Putamen (tissue), 1 donor: ENCODE results near the gene PAFAH1B2.
"Not testable (repeated sequence)": the region's sequence is repeated elsewhere in the genome, so short reads cannot be mapped to it uniquely, and the experiment has no call there.

Source experiments
- DNase-seq: peaks from one replicate; pipeline ENCODE4 v3.0.0-alpha.2; 2016; ENCODE audit warnings: low spot score

Gene PAFAH1B2

DNA sequence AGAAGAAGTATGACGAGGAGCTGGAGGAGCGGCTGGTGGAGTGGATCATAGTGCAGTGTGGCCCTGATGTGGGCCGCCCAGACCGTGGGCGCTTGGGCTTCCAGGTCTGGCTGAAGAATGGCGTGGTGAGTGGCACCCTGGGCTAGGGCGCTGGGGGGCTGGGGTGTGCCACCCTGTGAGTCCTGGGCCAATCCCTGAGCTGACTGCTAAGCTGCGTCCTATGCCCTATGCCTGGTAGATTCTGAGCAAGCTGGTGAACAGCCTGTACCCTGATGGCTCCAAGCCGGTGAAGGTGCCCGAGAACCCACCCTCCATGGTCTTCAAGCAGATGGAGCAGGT is 59.0 kb downstream of the PAFAH1B2 start:
- DNase-seq: no peak

DNA sequence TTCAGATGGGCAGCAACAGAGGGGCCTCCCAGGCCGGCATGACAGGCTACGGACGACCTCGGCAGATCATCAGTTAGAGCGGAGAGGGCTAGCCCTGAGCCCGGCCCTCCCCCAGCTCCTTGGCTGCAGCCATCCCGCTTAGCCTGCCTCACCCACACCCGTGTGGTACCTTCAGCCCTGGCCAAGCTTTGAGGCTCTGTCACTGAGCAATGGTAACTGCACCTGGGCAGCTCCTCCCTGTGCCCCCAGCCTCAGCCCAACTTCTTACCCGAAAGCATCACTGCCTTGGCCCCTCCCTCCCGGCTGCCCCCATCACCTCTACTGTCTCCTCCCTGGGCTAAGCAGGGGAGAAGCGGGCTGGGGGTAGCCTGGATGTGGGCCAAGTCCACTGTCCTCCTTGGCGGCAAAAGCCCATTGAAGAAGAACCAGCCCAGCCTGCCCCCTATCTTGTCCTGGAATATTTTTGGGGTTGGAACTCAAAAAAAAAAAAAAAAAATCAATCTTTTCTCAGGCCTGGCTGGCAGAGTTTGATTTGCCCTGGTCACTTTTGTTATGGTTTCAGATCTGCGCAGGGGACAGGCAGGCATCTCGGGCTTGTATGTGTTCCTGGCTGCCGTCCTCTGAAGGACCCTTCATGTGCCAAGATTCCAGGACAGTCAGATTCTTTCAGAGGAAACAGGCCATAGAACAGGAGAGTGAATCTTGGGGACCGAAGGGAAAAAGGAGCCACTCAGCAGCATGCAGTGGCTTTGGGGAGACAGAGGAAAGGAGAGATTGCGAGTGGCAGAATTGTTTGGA is 60.4 kb downstream of the PAFAH1B2 start:
- DNase-seq: no peak

DNA sequence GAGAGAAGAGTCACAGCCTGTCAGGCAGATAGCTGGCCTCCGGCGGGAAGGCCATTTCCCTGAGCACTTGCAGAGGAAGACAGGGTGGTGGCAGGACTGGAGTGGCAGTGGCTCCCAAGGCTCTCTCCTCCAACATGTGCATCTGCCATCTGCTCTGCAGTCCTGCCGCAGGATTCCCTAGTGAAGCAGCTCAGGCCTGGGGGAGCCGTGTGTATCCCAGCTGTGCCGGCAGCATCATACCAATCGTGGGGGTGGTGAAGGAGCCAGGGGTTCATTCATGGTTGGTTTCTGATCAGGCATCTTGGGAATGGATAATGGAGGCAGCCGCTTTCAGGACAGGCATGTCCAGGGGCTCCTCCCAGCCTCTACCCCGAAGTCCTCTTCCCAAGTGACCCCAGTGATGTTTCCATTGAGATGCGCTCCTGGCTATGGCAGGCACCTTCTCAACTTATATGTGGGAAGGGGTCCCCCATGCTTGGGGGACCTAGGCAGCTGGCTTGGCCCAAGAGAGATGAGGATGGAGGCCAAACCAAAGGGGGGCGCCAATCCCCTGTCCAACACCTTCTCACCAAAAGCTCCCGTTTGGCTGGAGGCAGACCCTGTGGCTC is 61.2 kb downstream of the PAFAH1B2 start:
- no peak for DNase-seq

DNA sequence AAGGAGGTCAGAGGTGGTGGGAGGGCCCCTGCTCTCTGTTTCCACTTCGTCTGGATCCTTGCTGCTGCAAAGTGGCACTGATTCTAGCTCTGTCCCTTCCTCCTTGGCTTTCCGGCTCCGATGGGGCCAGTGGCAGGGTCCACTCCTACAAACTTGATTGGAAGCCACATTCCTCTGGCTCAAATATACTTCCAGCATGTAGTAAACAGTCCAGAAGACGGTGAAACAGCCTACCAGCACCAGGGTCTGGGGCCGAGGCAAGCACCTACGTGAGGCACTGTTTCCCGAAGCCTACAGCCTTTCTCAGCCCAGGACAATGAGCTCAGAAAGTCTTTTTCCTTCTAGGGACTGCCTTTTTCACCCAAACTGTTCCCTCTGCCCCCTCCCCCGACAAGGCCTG is 62.0 kb downstream of the PAFAH1B2 start:
- DNase-seq: not testable (repeated sequence)

DNA sequence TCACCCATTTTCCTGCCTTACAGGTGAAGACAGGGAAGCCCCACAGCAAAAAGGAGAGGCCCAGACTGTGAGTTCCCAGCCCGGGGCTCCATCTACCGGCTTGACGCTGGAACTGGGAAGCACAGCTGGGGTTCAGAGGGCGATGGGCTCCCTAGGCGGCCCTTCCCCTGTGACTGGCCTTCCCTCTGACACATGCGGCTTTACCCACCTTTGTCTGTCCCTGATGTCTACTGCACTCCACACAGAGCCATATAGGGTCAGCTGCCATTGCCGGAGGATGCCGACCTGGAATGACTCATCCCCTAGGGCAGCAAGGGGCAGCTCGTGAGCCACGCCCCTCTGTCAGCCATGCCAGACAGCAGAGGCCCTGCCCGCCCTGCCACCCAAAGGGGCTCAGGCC is 62.8 kb downstream of the PAFAH1B2 start:
- not testable (repeated sequence) for DNase-seq

DNA sequence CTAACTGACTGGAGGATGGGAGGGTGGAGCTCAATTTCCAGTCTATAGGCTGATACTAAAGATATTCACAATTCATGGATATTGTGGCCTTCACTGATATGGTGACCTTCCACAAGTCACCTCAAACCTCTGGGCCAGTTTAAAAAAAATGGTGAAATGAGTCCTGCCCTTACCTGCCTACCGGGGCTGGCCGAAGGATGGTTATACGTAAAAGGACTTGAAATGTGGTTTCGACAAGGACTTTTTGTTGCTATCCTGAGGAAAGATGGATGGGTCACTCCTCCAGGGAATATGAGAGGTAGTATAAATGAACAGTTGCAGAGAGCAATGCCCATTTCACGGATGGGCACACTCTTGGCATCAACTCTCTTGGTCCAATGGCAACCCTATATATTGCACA is 63.4 kb downstream of the PAFAH1B2 start:
- DNase-seq: not testable (repeated sequence)

DNA sequence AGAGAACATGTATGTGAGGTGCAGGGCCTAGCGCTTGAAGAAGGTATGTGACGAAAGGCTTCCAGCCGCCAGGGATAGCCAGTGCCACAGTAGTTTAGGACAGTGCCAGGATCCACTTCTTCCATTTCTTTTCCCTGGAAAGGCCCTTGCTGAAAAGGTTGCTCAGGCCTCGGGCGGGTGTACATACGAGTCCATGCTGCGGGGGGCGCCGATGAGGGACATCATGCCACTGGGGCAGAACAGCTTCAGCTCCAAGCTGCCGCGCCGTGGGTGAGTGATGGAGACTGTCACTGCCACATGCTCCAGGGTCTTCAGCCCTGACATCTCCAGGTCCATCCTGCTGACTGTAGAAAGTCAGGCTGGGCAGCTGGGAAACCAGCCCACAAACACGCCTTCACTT is 64.6 kb downstream of the PAFAH1B2 start:
- DNase-seq: not testable (repeated sequence)

DNA sequence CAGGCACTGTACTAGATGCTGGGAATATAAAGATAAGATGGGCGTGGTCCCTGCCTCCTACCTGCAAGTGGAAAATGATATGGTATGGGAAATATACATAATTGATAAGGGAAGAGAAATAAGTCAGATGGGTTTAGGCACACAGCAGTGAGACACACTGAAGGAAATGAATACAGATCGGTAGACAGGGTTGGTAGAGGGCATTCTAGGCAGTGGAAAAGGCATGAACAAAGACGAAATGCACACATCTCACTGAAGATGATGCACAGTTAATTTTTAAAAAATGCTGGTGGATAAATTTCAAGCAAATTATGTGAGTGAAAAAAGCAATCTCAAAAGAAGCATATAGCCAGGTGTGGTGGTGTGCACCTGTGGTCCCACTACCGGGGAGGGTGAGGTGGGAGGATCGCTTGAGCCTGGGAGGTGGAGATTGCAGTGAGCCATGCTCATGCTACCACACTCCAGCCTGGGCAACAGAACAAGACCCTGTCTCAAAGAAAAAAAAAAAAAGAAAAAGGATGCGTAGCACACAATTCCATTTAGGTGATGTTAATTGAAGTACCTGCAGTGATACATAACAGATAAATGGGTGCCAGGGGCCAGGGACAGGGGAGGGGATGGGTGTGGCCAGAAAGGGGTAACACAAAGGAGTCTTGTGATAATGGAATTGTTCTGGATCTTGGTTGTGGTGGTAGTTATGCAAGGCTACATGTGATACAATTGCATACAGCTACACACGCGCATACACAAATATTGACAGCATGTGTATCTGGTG is 65.5 kb downstream of the PAFAH1B2 start:
- DNase-seq: not testable (repeated sequence)

DNA sequence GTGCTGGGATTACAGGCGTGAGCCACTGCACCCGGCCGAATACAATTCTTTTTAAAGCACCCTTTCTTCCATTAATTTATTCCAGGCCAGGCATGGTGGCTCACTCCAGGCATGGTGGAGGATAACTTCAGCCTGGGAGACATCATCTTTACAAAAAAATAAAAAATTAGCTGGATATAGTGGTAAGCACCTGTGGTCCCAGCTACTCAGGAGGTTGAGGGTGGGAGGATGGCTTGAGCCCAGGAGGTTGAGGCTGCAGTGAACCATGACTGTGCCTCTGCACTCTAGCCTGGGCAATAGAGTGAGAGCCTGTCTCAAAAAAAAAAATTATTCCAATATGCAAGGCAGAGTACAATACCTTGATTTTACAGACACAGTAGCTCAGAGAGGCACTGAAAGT is 66.5 kb downstream of the PAFAH1B2 start:
- no peak for DNase-seq

DNA sequence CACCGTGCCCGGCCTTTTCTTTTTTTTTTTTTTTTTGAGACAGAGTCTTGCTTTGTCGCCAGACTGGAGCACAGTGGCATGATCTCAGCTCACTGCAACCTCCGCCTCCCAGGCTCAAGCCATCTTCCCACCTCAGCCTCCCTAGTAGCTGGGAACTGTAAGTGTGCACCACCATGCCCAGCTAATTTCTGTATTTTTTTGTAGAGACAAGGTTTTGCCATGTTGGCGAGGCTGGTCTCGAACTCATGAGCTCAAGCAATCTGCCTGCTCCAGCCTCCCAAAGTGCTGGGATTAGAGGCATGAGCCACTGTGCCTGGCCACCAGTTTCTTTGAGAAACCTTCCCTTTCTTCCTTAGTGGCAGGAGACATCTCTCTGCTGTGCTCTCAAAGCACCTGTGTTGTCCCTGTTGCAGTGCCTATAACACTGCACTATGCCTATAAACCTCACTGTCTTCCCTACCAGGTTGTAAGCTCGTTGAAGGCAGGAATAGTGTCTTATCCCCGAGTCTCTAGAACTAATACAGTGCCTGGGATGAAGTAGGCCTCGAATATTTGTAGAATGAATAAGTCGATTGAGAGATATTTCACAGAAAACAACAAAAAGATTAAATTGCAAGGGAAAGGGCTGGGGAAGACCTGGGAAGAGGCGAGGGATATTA is 68.7 kb downstream of the PAFAH1B2 start:
- no peak for DNase-seq

DNA sequence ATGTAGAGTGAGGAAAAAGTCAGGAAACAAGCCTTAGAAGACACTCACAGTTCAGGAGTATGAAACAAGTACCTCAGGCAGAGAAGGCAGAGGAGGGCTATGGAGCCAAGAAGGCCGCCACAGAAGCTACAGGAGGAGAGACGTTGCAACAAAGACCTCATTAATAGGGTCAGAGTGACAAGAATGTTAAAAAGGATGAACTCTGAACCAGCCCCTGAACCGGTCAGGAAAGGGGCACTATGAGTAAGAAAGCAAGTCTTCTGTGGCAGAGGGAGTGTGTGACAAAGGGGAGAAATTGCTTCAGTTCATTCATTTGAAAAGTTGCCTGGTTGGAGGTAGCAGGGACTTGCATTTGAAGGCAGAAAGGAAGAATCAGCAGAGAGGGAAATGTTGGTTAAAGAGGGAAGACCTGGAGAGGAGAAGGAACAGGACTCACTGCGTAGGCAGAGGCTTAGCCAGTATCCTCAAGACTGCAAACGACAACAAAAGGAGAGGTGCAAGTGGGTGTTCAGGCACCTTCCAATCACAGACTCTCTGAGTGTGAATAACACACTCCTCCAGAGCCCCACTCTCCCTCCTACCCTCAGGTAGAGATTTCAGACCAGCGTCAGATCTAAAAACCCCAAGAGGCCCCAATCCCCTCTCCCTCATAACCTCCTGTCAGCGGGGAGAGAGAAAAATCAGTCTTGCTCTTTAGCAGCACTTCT is 70.5 kb downstream of the PAFAH1B2 start:
- no peak for DNase-seq

DNA sequence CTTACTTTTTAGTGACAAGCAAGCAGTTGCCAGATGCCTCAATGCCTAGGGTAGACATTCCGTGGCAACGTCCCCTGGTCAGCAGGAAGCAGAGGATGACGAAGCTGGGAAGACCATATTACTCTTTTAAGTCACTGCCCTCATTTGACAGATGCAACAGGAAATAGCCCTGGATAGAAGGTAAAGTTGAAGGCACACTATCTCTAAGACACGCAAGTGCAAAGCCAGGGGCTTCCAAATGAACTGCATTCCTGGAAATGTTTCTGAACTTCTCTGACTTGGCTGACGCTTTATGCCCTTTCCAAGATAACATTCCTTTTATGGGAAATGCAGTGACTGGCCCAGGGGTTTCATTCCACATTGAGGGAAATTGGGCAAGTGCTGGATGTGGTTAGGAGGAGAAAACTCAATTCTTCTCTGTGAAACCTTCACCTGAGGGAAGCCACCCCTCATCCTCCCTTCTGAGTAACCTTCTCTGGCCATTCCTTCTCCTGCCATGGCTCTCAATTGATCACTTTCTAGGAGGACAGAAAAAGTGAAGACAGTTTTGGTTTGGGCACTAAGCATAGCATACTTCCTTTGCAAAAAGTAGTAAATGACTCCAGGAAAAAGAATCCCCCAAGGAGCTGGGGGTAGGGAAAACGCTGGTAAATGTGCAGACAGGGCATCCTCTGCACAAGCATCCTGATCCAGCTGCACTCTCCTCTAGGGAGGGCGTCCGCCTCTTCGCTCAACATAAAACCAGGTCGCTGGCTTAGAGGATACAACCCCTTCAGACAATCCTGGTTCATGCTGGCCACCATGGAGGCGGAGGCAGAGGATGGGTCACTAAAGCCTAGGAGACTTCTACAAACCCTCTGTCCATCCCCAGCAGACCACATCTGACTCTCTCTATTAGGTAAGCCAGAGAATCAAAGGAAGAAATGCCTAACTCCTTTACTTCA is 73.3 kb downstream of the PAFAH1B2 start:
- no peak for DNase-seq

DNA sequence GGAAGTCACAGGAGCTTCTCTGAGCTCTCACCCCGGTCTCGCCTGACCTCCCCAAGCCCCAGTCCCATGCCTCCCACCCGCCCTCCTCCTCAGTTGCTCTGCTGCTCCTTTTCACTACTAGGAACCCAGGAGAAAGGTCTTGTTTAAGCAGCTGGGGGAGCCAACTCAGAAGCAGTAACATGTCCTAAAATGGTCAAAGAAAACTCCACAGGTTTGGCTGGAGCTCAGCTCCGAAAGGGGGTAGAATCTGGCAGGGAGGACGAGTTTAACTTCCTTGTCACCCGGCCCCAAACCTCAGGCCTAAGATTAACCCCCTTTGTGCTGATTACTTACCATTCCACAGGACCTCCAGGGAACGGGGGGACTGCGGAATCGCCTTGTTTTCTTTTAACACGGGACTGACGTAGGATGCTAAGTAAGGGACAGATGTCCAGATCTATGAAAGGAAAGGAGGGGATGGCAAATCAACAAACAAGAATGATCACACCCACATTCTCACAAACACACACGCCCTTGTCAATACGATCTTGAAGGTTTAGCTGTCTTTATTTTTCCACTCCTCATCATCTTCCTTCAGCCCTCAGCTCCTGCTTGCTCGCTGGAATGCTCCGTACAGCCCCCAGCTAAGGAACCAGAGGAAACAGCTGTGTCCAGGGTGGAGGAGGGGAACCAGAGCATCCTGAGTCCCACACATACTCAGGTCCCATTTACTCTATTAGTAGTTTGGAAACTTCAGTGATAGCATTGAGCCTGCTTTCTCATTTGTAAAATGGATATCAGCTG is 74.2 kb downstream of the PAFAH1B2 start:
- DNase-seq: no peak

DNA sequence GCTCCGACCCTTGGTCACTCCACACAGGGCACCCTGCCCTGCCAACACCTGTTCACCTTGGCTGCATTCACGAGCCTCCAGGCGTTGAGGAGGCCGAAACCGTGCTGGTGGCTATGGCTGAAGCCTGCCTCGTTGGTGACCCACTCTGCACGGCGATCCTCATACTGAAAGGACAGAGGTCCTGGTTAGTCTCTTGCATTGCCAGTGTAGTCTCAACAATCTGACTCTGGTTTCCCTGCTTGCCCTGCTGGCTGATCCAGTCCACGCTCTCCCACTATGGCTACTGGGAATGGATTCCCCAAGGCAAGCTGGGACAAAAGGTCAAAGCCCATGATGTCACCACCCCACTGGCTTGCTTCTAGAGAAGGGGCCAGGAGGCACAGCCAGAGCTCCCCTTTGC is 74.9 kb downstream of the PAFAH1B2 start:
- DNase-seq: no peak

DNA sequence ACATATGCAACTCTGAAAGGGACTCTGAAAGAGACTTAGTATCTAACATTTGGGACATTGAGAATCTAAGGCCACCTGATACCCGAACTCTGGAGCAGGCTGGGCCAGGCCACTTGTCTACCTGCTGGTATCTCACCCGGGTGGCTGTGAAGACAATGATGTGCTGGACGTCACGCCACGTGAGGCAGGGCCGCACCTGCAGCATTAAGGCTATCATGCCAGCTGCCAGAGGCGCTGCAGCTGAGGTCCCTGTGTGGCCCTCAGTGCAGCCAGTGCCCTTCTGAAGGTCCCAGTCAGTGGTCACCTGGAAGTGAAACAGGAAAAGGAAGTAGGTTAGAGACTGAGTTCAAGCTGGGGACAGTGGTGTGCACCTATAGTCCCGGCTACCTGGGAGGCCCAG is 75.4 kb downstream of the PAFAH1B2 start:
- DNase-seq: no peak

DNA sequence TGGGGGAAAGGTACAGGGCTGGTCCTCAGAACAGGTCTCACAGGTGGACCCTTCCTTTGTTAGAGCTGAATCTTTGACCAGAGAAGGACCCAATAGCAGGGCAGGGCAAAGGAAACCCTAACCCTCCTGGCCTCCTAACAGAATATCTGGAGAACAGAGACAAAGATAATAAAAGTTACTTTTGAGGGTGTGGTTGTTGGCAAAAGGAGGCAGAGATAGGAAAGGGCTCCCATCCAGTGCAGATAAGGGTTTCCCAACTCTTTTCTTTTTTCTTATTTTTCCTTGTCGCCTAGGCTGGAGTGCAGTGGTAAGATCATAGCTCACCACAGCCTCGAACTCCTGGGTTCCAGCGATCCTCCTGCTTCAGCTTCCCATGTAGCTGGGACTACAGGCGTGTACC is 75.9 kb downstream of the PAFAH1B2 start:
- no peak for DNase-seq

DNA sequence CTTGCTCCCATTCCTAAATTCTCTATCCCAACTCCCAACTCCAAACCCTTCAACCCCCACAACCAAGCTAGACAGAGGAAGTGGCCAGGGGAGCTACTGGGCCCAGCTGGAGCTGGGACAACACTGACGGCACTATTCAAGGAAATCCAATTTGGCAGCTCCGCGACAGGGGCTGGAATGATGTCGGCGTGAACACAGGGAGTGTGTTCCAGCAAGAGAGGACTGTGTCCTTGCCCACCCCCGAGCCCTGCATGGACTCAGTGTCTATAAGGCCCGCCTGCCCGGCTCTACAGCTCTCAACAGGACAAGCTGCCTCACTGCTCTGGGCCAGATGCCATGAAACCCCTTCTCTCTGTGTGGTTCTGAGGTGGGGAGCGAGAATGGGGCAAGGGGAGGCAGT is 76.5 kb downstream of the PAFAH1B2 start:
- DNase-seq: peak; percentile 66

DNA sequence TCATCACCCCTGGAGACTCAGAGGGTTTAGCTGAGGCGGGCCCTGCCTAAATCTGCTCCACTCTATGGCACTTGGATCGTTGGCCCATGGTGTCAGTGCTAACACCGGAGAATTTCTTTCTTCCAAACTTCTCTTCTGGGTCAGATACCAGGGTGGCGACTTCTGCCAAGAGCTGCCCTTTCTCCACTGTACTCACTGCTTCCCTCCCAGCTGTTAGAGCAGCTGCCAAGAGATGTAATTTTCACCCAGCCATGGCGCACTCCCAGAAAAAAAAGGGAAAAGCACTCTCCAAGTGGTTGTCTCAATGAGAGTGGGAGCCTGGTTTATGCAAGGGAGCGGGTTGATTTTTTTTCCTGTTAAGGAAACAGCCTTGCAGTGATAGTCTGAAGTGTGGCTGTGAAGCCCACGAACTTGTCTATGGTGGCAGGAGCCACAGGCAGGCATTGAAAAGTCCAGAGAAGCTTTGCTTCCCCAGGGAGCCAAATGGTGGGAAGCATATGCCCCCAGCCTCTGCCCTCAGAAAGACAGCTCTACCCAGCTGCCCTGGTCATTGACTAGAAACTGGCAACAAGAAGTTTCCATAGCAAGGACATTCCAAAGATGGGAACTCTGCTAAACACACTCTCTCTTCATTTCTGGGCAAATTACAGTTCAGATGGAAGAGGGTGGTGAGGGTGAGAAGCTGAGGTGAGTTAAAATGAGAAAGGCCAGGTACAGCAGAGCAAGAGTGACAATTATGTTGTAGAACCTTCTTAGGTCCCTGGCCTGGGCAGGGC is 77.1 kb downstream of the PAFAH1B2 start:
- DNase-seq: peak; percentile 43
